ENCODE data around the gene KIAA0319L.

- TF ChIP-seq CTCF (conservative IDR thresholded peaks at IDR 0.05) (peak; percentile 34), EZH2 (IDR thresholded peaks at IDR 0.05; ENCODE audit: low read depth) (no peak)
Observed at GRCh38 chr1:35564884-35565741, 7.9 kb upstream of the KIAA0319L start.
